ENCODE data around the gene SEMA4B.

DNA sequence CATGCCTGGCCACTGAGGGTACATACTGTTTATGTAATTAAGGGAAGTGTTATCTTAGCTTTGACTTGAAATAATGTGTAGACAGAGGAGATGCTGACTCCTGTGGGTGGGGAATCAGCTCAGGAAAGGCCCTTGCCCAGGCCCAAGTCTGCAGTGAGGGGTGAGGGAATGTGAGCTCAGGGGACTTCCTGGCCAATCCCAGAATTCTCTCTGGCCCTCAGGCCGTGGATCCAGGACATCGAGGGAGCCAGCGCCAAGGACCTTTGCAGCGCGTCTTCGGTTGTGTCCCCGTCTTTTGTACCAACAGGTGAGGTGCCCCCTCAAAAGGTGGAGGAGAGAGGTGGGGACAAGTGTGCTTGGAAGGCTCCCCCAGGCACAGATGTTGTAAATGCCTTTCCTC is 26.2 kb downstream of the SEMA4B start:
- TF ChIP-seq, protein P1, sequence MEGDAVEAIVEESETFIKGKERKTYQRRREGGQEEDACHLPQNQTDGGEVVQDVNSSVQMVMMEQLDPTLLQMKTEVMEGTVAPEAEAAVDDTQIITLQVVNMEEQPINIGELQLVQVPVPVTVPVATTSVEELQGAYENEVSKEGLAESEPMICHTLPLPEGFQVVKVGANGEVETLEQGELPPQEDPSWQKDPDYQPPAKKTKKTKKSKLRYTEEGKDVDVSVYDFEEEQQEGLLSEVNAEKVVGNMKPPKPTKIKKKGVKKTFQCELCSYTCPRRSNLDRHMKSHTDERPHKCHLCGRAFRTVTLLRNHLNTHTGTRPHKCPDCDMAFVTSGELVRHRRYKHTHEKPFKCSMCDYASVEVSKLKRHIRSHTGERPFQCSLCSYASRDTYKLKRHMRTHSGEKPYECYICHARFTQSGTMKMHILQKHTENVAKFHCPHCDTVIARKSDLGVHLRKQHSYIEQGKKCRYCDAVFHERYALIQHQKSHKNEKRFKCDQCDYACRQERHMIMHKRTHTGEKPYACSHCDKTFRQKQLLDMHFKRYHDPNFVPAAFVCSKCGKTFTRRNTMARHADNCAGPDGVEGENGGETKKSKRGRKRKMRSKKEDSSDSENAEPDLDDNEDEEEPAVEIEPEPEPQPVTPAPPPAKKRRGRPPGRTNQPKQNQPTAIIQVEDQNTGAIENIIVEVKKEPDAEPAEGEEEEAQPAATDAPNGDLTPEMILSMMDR (IDR thresholded peaks at IDR 0.05; ENCODE audit: insufficient read depth, low read length): no peak
- TF ChIP-seq SPI1 (IDR thresholded peaks at IDR 0.05; ENCODE audit: borderline replicate concordance, low read depth): no peak

Data from HL-60 (cell line).